8988T (cell line): ENCODE results near the gene MTMR1.

Source experiments
- DNase-seq: peaks from one replicate; pipeline ENCODE4 v3.0.0; 2011

MTMR1 gene

GRCh38 chrX:150805736-150806135 is 112.5 kb downstream of the MTMR1 start:
- DNase-seq: no peak

- no peak for DNase-seq
These were observed 113.6 kb downstream of the MTMR1 start for GRCh38 chrX:150806827-150807226.

DNA sequence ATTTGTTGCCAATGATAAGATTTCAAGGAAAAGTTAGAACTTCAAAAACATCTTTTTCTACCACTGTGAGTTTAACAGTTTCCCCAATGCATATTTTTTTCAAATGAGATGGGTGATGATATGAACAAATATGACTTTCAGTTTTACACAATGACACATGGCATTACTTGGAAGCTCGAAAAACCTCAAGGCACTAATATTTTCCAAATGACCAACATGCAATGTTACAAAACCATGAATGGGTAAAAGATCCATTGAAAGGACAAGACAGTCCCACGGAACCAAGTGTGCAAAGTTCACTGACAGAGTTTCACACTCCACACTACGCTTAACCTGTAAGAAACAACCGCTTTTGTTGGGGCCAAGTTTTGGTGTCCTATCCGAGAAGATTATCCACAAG is 120.7 kb downstream of the MTMR1 start:
- no peak for DNase-seq
